Panc1 (cell line): ENCODE results near the gene PLD2.

Source experiments
- CTCF ChIP-seq: fragments of 450-650 bp; IDR thresholded peaks from 2 replicates; pipeline ENCODE4 v1.5.1; 2017; ENCODE audit warnings: mild to moderate bottlenecking
- POLR2AphosphoS5 ChIP-seq: IDR thresholded peaks from 2 replicates; pipeline ENCODE4 v1.6.1; 2012; ENCODE audit warnings: mild to moderate bottlenecking, low read depth, low read length, moderate library complexity

- TF ChIP-seq CTCF (no peak), POLR2AphosphoS5 (no peak)
Measured at GRCh38 chr17:4786106-4786511, 20.8 kb upstream of the PLD2 start, which contains the start of gene VMO1.
